ENCODE data around the gene ADD1. TPM values are rescaled to one million over a fixed set of nuclear protein-coding genes. Genes with fewer than 3 reads are reported as not detected.

Gene ADD1
- total and polyA plus RNA-seq, 2 of the 13 experiments (the other 11 are each of a cell fraction or from before 2014, with no cell fraction given), result 73.9 to 122 TPM

DNA sequence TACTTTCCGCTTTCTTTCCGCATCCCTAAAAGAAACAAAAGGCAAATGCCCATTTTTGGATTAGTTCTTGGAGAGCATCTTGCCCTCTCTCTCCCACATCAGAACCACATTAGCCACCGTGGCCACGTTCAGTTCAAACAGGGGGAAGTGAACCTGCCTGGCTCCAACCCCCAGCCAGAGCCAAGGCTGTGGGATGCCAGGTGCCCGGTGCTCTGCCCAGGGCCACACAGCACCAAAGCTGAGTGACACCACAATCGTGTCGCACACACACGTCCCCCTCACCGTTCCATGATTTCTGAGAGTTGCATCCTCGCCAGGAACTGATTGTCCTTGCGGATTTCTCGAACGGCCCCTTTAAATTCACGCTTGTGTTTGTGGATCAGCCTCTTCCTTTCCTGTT, 95.3 kb downstream of the ADD1 start:
- Histone ChIP-seq H3K9ac (ENCODE audit: insufficient read depth, low read depth, low read length) (no peak overlapping the region), H2AFZ (ENCODE audit: low read length) (no peak overlapping the region), H3K9me3 (ENCODE audit: low read length) (no peaks in the 10 kb centered on the region), H3K4me1 (ENCODE audit: insufficient read depth, low read length) (peaks cover 27% of the 10 kb centered on the region), H3K4me3 (replicated peaks in 1 of 3; ENCODE audit: insufficient read depth in 1 of 3, low read depth in 2 of 3, low read length in 3 of 3) (no peak overlapping the region), H3K4me2 (ENCODE audit: low read depth, low read length) (no peak overlapping the region), H3K27me3 (ENCODE audit: control insufficient read depth in 1 of 2, insufficient read depth in 2 of 2, low read length in 2 of 2) (no peaks in the 10 kb centered on the region; a peak in 1 of 5 replicates), H3K79me2 (ENCODE audit: insufficient read depth, low read length) (peaks cover 10% of the 10 kb centered on the region), H3K27ac (ENCODE audit: extremely low read length, insufficient read depth, low read length) (no peak overlapping the region), H4K20me1 (ENCODE audit: insufficient read depth, low read length) (peaks cover 19% of the 10 kb centered on the region; the same call in 1 of the 2 replicates), H3K36me3 (replicated peaks in 1 of 2; ENCODE audit: control insufficient read depth in 1 of 2, insufficient read depth in 2 of 2, low read length in 2 of 2) (peaks cover 37 to 60% of the 10 kb centered on the region in 2 experiments)
- BruUV-seq (replicated peaks), result no TSS peak
- 98% methylated on average over 14 of the region's 14 CpGs for WGBS (ENCODE audit: low lambda C conversion rate)
- TF ChIP-seq NFKBIZ (CRISPR knock-in tag; IDR thresholded peaks at IDR 0.05) (no peak), SATB2 (CRISPR knock-in tag; IDR thresholded peaks at IDR 0.05) (no peak), ZNF768 (CRISPR knock-in tag; IDR thresholded peaks at IDR 0.05) (no peak), XRCC5 (optimal IDR thresholded peaks at IDR 0.05; ENCODE audit: low read length) (no peak), ZBTB25 (CRISPR knock-in tag; IDR thresholded peaks at IDR 0.05) (no peak), DNMT3B (CRISPR knock-in tag; conservative IDR thresholded peaks at IDR 0.05) (no peak), NFYC (CRISPR knock-in tag; IDR thresholded peaks at IDR 0.05) (no peak), RELA (CRISPR knock-in tag; IDR thresholded peaks at IDR 0.05) (no peak), ZNF30 (CRISPR knock-in tag; IDR thresholded peaks at IDR 0.05) (no peak), ZFYVE20 (CRISPR knock-in tag; IDR thresholded peaks at IDR 0.05; ENCODE audit: borderline replicate concordance, low read depth) (no peak), ZNF780A (CRISPR knock-in tag; IDR thresholded peaks at IDR 0.05) (no peak), SNAPC5 (CRISPR knock-in tag; IDR thresholded peaks at IDR 0.05; ENCODE audit: borderline replicate concordance) (no peak)
- ChIA-PET POLR2A (no interaction called here), CTCF (ENCODE audit: low intra/inter-chr PET ratio, low total read pairs) (no interaction called here)
- ATAC-seq (no peak), FAIRE-seq (no peak), DNase-seq (ENCODE audit: low spot score) (no peak)
- in situ Hi-C loops (cut with HindIII; ENCODE audit: extremely low pct_ligation_motif_present, low pct_unique_long_range_greater_than_20kb) (no loop called here), intact Hi-C loops (cut with micrococcal nuclease; ENCODE audit: unreplicated experiment) (loop anchor here (5.0 to 10.0 kb wide), 2 partner anchors 74 to 97 kb away; partner anchors contain the start of gene ADD1)
